ENCODE measurements around the gene CTBP2. TPM values are rescaled to one million over a fixed set of nuclear protein-coding genes. Genes with fewer than 3 reads are reported as not detected.

The CTBP2 gene
- total and polyA plus RNA-seq, 2 donors, result 45.3 to 49.8 TPM

DNA sequence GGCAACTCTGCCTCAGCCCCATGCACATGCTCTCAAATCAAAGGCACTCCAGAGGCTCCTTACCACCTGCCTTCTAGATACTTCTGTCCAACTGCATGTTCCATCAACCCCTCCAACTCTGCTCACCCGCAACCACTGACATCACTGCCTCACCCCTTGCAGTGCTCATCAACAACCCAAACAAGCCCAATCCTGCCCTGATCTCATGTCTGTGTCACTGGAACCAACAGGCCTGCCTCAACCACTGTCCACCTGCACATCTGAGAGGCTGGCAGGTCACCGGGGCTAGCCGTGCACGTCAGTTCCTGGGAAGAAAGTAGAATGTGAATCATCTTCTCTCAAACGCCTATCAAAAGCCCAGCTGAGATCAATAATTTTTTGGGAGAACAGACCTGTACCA is 33.3 kb downstream of the CTBP2 start:
- peaks cover 1% of the 10 kb centered on the region for H3K4me1 ChIP-seq (ENCODE audit: insufficient read depth)
- no peak overlapping the region for H3K27ac ChIP-seq (ENCODE audit: low read depth)
- H3K36me3 ChIP-seq (ENCODE audit: insufficient read depth), result no peaks in the 10 kb centered on the region
- no peak for DNase-seq (ENCODE audit: extremely low spot score)
- WGBS, result 84% methylated on average over 5 of the region's 5 CpGs
- no peak overlapping the region for H3K4me3 ChIP-seq (ENCODE audit: low read depth, low read length)

DNA sequence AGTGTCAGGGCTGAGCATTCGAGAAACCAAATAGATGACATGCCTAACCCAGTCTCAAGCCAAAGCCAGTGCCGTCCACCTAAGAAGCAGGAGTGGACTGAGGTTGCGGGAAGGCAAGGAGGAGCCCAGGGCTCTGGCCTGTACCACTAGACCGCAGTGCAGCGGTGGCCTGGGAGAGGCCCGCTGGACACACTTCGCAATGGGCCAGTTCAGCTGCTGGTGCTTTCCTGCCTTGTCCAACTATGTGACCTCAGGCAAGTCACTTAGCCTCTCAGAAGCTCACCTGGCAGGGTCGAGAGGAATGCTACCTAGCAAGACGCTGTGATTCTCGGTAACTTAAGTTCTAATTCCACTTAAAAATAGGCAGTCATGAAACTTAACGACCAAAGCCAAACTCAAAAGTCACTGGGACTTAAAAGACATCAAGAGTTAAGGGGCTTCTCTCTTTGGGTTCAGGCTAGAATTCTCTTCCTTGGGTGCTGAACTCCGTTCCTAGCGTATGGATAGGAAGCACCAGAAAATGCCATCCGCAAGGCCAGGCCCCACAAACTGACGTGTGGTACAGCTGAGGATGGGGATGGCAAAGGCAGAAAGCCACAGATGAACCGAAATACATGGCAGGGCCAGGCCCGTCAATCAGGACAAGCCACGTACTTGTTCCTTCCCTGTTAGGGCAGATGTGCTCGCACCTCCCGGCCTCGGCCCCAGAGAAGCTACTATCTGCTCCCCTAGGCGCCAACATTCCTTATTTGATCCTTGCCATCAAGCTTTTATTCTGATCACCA is 34.2 kb downstream of the CTBP2 start:
- no peak overlapping the region for H3K27ac ChIP-seq (ENCODE audit: low read depth)
- H3K36me3 ChIP-seq (ENCODE audit: insufficient read depth), result no peaks in the 10 kb centered on the region
- no peak overlapping the region for H3K4me3 ChIP-seq (ENCODE audit: low read depth, low read length)
- H3K4me1 ChIP-seq (ENCODE audit: insufficient read depth), result no peaks in the 10 kb centered on the region
- WGBS, result 94% methylated on average over 22 of the region's 22 CpGs
- no peak for DNase-seq (ENCODE audit: extremely low spot score)

- no peak for DNase-seq (ENCODE audit: extremely low spot score)
- H3K27ac ChIP-seq (ENCODE audit: low read depth), result no peak overlapping the region
- H3K4me1 ChIP-seq (ENCODE audit: insufficient read depth), result no peaks in the 10 kb centered on the region
- no peaks in the 10 kb centered on the region for H3K36me3 ChIP-seq (ENCODE audit: insufficient read depth)
- 65% methylated on average over 10 of the region's 10 CpGs for WGBS
- H3K4me3 ChIP-seq (ENCODE audit: low read depth, low read length), result no peak overlapping the region
Measured at GRCh38 chr10:125124907-125125306, 35.5 kb downstream of the CTBP2 start.

DNA sequence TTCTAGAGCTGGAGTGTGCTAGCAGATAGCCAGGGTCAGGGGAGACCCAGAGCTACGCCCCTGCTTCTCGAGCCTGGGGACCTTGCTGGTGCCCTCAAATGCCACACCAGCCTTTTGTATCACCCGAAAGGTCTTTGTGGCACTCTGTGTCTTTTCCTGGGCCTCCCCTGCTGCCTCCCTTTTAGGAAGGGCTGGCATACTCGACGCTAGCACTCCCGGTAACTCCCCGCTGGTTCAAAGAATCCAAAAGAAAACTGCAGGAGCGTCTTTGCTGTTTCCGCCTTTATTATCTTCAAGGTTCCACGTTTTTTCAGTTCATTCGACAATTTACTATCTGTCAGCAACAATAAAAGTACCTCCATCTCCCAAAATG is 36.3 kb downstream of the CTBP2 start:
- H3K27ac ChIP-seq (ENCODE audit: low read depth), result peak overlapping the region; percentile 18
- 57% methylated on average over 11 of the region's 11 CpGs for WGBS
- no peak overlapping the region for H3K4me3 ChIP-seq (ENCODE audit: low read depth, low read length)
- H3K36me3 ChIP-seq (ENCODE audit: insufficient read depth), result no peaks in the 10 kb centered on the region
- DNase-seq (ENCODE audit: extremely low spot score), result no peak
- H3K4me1 ChIP-seq (ENCODE audit: insufficient read depth), result no peaks in the 10 kb centered on the region

- Histone ChIP-seq H3K4me1 (ENCODE audit: insufficient read depth) (no peaks in the 10 kb centered on the region), H3K36me3 (ENCODE audit: insufficient read depth) (no peaks in the 10 kb centered on the region), H3K4me3 (ENCODE audit: low read depth, low read length) (no peak overlapping the region), H3K27ac (ENCODE audit: low read depth) (peak overlapping the region; percentile 18)
- peak; percentile 23 for DNase-seq (ENCODE audit: extremely low spot score)
- 37% methylated on average over 13 of the region's 13 CpGs for WGBS
Measured at GRCh38 chr10:125123476-125124114, 36.8 kb downstream of the CTBP2 start.

DNA sequence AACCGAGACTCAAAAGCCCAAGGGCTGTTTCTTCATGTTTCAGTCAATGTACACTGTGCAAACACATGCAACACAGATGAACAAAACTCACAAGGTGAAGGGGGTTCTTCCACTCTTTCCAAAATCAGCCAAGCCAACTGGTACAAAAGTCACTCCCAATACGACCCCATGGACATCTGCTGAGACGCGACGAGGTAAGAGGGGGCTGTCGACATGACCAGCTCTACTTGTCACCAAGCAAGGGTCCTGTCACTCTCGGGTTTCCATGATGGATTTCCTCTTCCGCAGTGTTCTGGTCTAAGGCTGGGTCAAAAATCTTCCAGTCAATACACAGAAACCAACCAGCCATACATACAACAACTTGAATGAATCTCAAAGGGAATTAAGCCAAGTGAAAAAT is 37.8 kb downstream of the CTBP2 start:
- DNase-seq (ENCODE audit: extremely low spot score), result no peak
- H3K27ac ChIP-seq (ENCODE audit: low read depth), result no peak overlapping the region
- no peaks in the 10 kb centered on the region for H3K4me1 ChIP-seq (ENCODE audit: insufficient read depth)
- H3K4me3 ChIP-seq (ENCODE audit: low read depth, low read length), result no peak overlapping the region
- 88% methylated on average over 8 of the region's 8 CpGs for WGBS
- H3K36me3 ChIP-seq (ENCODE audit: insufficient read depth), result no peaks in the 10 kb centered on the region

DNA sequence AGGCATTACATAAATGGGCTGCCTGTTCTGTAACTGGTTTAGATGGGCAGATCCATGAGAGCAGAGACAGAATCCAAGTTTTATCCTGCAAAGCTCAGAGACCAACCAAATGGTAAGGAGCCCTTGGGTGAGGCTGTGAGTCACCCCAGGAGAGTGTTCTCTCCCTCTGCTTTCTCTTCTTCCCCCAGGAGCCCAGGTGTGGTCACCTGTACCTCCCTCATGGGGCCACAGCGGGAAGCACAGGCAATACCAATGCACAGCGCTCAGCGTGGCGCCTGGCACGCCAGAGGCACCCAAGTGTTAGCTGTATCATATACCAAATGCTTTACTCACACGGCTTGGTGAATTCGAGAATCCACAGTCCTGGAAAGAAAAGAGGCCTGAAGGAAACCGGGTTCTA is 39.4 kb downstream of the CTBP2 start:
- no peak overlapping the region for H3K4me3 ChIP-seq (ENCODE audit: low read depth, low read length)
- H3K36me3 ChIP-seq (ENCODE audit: insufficient read depth), result no peaks in the 10 kb centered on the region
- DNase-seq (ENCODE audit: extremely low spot score), result no peak
- H3K4me1 ChIP-seq (ENCODE audit: insufficient read depth), result no peaks in the 10 kb centered on the region
- H3K27ac ChIP-seq (ENCODE audit: low read depth), result no peak overlapping the region
- WGBS, result 96% methylated on average over 8 of the region's 8 CpGs

DNA sequence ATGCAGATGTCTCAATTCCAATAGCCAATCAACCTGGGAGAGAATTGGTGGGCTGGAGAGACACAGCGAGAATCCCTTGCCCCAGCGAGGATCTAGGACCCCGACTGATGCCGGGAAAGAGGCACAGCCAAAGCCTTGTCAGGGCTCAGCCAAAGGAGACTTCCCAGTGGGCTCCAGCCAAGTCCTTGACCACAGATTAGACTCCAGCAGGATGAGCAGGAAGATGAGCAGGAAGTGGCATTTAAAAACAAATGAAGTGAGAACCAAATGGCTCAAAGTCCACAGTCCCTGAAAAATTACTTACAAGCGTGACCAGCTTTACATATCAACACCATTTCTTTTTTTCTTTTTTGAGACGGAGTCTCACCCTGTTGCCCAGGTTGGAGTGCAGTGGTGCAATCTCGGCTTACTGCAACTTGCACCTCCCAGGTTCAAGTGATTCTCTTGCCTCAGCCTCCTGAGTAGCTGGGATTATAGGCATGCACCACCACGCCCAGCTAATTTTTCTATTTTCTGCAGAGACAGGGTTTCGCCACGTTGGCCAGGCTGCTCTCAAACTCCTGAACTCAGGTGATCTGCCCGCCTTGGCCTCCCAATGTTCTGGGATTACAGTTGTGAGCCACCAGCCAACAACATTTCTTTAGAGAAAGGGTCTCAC is 40.2 kb downstream of the CTBP2 start:
- Histone ChIP-seq H3K4me3 (ENCODE audit: low read depth, low read length) (no peak overlapping the region), H3K36me3 (ENCODE audit: insufficient read depth) (no peaks in the 10 kb centered on the region), H3K4me1 (ENCODE audit: insufficient read depth) (no peaks in the 10 kb centered on the region), H3K27ac (ENCODE audit: low read depth) (no peak overlapping the region)
- 73% methylated on average over 11 of the region's 11 CpGs for WGBS
- DNase-seq (ENCODE audit: extremely low spot score), result no peak

DNA sequence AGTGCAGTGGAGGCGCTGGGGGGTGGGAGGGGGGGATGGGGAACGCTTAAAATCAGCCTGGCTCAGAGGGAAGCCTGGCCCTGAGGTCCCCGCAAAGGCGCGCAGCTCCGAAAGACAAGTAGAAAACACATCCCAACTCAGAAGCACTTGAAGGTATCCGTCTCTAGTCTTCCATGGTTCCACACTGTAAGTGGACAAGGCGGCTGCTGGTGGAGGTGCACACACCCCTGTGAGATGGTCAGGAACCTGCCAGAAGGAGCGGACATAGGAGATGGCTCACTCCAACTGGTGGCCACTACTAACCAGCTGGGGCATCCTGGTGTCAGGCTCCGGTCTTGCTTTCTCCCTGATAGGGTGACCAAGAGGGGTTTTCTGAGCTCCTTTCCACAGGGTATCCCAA is 41.7 kb downstream of the CTBP2 start:
- Histone ChIP-seq H3K36me3 (ENCODE audit: insufficient read depth) (no peaks in the 10 kb centered on the region), H3K4me3 (ENCODE audit: low read depth, low read length) (no peak overlapping the region), H3K4me1 (ENCODE audit: insufficient read depth) (no peaks in the 10 kb centered on the region), H3K27ac (ENCODE audit: low read depth) (no peak overlapping the region)
- 87% methylated on average over 10 of the region's 10 CpGs for WGBS
- no peak for DNase-seq (ENCODE audit: extremely low spot score)

GRCh38 chr10:125118011-125118611 is 42.3 kb downstream of the CTBP2 start:
- WGBS, result 30% methylated on average over 14 of the region's 14 CpGs
- no peak for DNase-seq (ENCODE audit: extremely low spot score)
- no peak overlapping the region for H3K4me3 ChIP-seq (ENCODE audit: low read depth, low read length)
- H3K36me3 ChIP-seq (ENCODE audit: insufficient read depth), result no peaks in the 10 kb centered on the region
- H3K27ac ChIP-seq (ENCODE audit: low read depth), result no peak overlapping the region
- H3K4me1 ChIP-seq (ENCODE audit: insufficient read depth), result no peaks in the 10 kb centered on the region

DNA sequence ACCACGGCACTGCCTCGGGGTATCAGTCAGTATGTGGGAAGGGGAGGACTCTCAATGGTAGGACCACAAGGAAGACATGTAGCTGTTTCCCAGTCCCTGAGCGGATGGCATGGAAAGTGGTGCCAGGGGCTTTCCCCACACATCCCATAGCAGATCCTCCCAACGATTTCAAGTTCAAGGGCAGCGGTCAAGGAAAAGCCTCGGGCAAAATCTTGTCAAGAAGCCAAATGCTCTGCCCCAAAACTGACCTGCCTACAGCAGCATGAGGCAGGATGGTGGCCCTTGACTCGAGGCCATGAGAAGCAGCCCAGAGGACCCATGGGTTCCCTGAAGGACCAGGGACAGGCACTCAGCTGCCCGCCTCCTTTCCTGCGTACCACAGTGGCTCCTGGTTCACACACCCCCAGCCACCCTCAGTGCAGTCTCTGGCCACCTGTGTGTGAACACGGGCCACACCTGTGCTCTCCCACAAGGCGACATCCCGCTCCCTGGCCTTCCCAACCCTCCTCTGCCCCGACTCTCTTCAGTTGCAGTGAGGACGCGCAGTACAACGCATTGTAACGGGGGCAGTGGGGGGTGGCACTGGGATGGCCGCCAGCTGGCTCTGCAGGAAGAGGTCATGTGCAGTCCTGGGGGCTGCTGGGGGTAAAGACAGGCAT is 43.6 kb downstream of the CTBP2 start:
- no peak for DNase-seq (ENCODE audit: extremely low spot score)
- Histone ChIP-seq H3K27ac (ENCODE audit: low read depth) (no peak overlapping the region), H3K4me1 (ENCODE audit: insufficient read depth) (no peaks in the 10 kb centered on the region), H3K36me3 (ENCODE audit: insufficient read depth) (no peaks in the 10 kb centered on the region), H3K4me3 (ENCODE audit: low read depth, low read length) (no peak overlapping the region)
- WGBS, result 88% methylated on average over 18 of the region's 18 CpGs

- H3K4me3 ChIP-seq (ENCODE audit: low read depth, low read length), result no peak overlapping the region
- WGBS, result 96% methylated on average over 16 of the region's 16 CpGs
- H3K27ac ChIP-seq (ENCODE audit: low read depth), result no peak overlapping the region
- no peaks in the 10 kb centered on the region for H3K4me1 ChIP-seq (ENCODE audit: insufficient read depth)
- no peak for DNase-seq (ENCODE audit: extremely low spot score)
- H3K36me3 ChIP-seq (ENCODE audit: insufficient read depth), result no peaks in the 10 kb centered on the region
Measured at GRCh38 chr10:125116041-125116649, 44.2 kb downstream of the CTBP2 start.

- Histone ChIP-seq H3K36me3 (ENCODE audit: insufficient read depth) (no peaks in the 10 kb centered on the region), H3K4me1 (ENCODE audit: insufficient read depth) (no peaks in the 10 kb centered on the region), H3K4me3 (ENCODE audit: low read depth, low read length) (no peak overlapping the region), H3K27ac (ENCODE audit: low read depth) (no peak overlapping the region)
- no peak for DNase-seq (ENCODE audit: extremely low spot score)
- 96% methylated on average over 5 of the region's 5 CpGs for WGBS
Measured at GRCh38 chr10:125115409-125115808, 45.0 kb downstream of the CTBP2 start.

Data from urinary bladder (tissue), 4 donors.